NCI-H128 (cell line): ENCODE results near the gene KIF2A.

ENCODE experiments used
- DNase-seq: peaks from one replicate; lab custom pipeline; 2025; ENCODE audit not compliant: unreplicated experiment; lab: John Stamatoyannopoulos, UW

Gene KIF2A

DNA sequence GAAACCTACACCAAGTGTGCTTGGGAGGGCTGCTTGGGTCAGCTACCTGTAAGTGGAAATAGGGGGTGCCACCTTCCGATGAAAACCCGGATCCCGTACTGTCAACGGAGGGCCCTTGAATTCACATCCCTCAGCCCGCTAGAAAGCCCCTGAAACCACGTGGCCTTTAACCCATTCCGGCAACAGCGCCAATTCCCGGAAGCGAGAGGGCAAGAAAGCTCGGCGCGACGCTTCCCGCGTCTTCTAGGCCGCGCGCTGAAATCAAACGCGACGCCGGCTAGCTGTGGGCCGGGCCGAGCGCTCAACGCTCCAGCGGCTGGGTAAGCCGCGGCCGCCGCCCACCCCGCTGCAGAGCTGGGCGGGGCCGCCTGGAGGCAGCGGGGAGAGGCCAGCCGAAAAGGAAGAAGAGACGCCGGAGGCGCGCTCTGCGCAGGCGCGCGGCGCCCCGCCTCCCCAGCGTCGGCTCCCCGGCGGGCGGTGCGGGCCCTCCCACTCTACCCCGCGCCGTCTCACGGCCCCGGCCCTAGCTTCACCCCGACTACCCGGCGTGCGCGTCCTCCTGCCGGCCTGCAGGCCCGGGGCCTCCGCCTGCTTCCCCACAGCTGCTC lies at the start of gene KIF2A:
TSS of gene KIF2A (plus strand) at position 492 of the 608 bp plus-strand sequence. CDS start 267 bp downstream, outside the sequence.
- peak; percentile 75 for DNase-seq

DNA sequence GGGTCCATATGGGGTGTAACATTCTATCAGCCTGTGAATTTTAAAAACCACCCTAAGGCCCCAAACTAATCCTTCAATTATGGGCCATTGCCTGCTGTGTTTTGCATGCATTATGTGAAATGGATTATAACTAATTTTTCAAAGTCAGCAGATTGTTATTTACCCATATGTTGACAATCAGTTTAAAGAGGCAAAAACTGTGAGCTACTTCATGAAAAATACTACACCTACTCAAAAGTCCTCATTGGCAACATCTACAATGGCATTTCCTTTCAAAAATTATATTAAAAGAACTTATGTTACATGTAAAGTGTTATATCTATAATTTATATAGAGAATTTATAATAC lies 49.0 kb upstream of the KIF2A start:
- no peak for DNase-seq

DNA sequence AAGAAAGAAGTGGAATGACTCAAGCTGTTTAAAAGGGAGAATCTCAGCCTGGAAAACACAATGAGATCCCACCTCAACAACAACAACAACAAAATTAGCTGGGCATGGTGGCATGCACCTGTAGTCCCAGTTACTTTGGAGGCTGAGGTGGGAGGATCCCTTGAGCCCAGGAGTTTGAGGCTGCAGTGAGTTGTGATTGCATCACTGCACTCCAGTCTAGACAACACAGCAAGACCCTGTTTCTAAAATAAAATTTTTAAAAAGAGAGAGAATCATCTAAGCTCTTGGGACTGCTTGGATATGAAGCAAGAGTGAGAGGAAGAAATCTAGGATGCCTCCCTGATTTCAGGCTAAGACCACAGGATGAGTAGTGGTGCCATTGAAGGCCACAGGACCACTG lies 47.4 kb upstream of the KIF2A start:
- DNase-seq, result no peak

DNA sequence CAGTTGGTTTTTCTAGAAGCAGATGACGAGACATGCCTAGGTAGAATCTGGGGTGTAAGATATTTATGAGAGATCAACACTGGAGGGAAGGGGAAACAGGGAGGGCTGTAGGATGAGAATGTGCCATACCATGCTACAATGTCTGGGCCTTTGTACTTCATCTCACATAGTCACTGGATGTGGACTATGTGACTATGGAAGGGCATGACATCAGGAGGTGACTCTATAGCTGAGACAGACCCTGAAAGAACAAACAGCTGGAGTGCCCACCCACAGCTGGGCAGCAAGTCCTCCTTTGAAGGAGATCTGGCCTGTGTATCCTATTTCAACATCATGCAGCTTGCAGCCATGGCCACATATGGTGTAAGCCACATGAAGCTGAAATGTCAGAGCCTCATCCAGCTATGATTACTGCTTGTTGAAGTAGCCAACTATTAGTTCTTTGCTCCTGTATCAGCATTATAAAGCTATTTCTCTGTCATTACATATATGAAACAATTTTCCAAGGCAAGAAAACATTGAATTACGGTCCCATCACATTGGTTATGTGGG lies 46.2 kb upstream of the KIF2A start:
- no peak for DNase-seq

DNA sequence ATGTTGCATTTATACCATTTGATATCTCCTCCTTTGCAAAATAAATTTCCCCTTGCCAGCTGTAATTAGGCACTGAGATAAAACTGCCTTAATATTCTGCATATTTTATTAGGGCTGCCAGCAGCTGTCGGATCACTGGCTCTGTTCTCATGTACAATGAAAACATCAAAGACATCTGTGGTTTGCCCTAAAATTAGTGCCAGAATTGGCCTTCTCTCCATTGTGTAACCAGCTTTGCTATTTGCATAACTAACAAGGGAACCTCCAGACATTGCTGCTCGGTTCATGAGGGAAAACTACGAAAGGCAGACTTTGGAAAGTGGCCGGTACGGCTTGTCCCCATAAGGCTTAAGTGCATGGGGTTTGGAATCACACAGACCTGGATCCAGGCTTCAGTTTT lies 45.5 kb upstream of the KIF2A start:
- DNase-seq, result no peak

DNA sequence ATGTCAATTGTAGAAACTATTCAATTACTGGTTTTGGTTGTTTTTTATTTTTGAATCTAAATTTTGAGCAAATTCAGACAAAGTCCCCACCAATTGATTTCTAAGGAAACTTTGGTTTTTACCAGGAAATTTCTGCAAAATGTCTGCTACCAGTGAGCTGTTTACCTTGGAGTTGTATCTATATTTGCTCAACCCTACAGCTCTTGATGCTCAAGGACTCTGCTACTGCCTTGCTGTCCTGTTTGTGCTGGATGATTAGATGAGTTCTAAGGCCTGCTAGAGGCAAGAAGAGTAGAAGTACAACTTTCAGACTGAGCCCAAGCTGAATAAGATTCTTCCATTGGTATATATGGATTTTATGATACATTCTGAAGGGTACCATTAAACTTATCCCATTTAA lies 42.6 kb upstream of the KIF2A start:
- DNase-seq, result no peak

DNA sequence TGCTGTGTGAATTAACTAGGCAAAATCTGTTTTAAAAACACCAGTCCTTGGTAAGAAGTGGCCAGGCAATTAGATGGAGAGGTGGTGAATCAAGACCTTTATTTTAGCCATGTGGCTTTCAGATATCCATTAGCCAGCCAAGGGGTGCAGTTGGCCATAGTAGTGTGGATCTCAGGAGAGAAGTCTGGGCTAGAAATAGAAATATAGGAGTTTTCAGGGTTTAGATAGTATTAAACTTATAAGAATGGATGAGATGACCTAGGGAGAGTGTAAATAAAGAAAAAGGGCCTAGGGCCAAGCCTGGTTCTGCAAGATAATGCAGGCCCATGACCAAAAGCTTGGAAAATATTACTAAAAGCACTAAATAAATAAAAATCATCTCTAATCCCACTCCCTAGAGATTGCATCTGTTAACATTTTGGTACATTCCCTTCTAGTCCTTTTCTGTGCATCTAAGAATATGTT lies 40.3 kb upstream of the KIF2A start:
- DNase-seq, result no peak

DNA sequence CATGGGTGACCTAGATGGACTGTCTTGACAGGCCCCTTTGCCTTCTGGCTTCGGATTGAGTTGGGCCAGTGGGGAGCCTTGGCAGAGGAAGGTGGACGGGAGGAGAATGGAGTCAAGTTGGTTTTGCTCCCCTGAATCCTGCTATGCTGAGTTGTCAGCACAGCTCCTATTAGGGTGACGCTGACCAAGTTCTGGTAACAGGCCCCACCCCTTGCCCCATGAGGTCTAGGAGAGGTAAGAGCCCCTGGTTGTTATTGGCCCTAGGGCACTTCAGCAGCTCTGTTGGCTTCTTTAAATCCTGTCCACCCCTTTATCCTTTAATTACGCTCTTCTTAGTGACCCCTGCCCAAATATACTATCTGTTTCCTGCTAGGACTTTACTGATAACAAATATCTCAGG lies 39.4 kb upstream of the KIF2A start:
- no peak for DNase-seq

DNA sequence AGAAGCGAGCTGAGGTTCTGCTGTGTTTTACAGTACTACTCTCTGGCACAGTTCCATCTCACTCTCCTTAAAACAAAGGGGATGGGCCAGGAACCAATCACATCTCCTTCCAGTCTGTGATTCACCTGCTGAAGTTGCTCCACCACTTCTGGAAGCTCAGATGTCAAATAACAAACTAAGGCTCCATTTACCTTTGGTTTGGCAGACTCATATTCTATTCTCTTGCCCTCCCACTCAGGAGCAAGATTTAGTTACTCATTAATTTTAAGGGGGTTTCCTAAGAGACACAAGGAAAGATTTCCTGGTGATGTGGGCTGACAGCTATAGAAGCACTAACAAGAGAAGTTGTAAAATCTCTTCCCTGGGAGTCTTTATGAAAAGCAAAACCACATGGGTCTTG lies 37.8 kb upstream of the KIF2A start:
- DNase-seq, result peak; percentile 34

DNA sequence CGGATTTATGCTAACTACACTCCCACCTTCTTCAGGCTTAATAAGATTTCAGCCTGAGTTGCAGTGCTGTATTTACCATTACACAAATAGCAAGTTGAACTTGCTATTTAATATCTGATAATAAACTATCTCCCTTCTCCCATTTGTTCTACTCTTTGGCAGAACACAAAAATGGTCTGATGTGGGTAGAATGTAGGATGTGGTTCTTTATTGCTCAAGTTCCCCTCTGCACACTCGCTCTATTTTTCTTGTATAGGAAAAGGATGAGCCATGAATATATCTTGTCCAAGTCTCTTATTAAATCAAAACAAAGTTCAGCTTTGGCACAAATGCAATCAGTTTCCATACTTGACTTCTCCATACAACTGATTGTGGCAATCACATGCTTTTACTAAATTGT lies 37.2 kb upstream of the KIF2A start:
- DNase-seq, result no peak

DNA sequence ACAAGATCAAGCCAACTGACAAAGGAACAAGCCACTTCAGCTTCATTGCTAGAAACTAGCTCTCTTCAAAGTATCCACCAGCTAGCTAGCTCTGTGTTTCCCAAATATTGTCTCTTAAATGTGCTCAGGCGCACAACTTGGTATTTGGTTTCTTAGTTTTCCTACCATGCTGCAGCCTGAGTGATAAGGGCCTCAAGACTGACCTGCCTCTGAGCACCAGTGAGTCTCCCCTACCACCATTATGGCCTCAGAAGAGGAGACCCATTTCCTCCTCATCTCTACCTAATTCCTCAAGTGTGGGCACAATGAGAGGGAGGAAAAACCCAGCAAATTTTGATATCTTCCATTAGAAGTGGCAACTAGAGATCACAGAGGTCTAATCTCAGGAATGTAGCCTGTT lies 34.6 kb upstream of the KIF2A start:
- no peak for DNase-seq

DNA sequence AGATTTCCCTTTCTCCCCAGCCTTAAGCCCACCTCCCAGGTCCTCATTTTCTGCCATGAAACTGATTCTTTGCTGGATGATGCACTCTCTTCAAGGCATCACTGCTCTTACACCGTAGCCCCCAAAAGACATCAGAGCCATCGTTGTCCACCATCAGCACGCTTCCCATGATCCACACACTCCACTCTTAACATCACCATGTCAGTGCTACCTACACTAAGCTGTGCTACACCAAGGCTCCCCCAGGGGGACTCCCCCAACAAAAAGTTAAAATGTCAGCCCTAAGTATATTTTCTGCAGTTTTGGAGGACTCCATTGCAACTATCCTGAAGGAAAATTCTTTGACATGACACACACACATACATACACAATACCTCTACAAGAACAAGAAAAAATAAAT lies 34.1 kb upstream of the KIF2A start:
- DNase-seq, result no peak

DNA sequence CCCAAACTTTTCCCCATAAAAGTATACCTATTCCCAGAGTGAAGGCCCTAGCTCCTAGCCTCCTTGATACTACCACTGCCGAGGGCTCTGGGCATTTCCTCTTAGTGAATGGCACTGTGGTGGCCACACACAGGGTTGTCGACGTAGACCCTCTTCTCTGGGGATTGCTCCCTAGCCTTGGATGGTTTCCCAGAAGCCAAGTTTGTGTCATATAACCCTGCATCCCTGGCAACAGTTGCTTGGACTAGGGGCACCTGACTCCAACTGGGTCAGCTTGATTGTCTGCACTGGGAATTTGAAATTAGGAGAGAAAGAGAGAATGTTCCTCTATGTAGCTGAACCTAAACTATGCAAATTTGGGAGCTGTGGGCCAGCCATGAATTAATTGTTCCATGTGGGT lies 32.3 kb upstream of the KIF2A start:
- DNase-seq, result no peak

DNA sequence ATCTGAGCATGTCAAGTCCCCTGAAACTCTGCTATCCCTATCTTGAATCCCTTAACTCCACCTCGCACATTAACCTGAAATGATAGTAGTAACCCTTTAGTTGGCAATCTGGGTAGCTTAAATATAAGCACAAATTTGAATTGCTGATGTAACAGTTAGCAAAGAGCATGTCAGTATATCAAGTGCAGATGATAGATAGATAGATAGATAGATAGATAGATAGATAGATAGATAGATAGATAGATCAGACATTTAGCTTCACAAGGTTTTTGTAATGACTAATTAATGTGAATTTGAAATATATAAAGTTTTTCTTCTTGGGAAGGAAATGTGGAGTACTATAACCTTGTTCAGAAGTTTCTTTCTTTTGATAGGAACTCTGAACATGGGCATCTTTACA lies 30.4 kb upstream of the KIF2A start:
- no peak for DNase-seq

DNA sequence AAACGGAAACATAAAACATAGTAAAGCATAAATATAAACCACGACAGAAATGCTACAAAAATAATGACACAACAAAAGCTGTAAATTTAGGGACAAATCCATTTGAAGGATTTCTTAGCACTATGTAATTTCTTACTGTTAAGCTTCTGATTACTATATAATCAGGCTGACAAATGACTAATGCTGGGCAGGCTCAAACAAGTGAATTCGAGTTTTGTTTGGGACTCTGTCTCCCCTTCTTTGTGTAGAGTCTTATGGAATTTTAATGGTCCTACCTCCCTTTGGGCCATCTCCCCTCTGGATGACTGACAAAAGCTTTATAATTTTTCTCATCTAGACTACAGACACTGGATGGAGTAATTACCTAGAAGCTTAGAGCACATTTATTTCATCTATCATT lies 24.6 kb upstream of the KIF2A start:
- DNase-seq, result no peak

DNA sequence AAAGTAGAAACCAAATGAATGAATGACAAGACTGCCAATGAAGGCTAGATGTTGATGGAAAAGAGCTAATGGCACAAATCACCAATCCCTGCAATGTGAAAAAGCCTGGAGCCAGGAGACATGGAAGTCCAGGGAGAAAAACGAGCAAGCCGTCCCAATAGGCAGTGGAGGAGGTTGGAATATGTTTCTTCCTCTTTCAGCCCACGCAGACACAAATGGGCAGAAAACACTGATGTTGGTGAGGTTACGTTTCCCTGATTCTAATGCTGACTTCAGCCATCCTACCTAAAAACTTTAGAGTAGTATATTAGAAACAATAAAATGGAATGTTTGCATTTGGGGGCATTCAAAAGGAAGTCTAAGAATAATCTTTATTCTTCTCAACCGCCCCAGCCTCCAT lies 23.9 kb upstream of the KIF2A start:
- DNase-seq, result no peak

DNA sequence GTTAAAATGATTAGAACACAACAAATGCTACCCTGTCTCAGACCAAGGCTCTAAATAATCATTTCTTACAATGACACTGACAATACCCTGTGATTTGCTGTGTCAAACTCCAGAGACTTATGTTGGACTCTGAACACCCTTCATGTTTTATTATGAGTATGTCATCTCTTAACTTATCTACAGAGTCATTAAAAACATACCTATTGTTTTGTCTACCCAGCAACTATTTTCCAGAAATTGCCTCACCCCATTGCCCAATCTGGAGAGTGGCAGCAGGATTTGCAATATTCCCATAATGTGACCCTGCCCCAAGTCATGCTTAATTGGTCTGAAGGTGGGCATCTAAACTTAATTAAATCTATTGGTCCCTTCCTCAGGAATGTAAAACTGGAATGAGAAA lies 23.0 kb upstream of the KIF2A start:
- DNase-seq, result no peak

DNA sequence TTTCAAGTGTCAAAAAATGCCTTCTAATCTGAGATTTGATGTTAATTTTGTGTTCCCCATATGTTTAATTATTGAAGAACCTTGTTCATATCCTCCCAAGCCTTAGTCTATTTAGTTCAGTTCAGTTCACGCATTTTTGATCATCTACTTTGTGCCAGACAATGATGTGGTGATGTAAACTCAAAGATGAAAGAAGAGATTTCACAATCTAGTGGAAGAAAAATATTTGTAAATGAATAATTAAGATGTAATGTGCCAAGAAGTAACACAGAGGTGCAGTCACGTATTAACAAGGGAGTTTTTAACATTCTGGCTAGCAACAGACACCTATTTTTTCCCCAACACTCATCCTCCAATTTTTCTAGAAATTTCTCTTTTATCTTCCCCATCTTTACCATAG lies 22.1 kb upstream of the KIF2A start:
- DNase-seq, result no peak

DNA sequence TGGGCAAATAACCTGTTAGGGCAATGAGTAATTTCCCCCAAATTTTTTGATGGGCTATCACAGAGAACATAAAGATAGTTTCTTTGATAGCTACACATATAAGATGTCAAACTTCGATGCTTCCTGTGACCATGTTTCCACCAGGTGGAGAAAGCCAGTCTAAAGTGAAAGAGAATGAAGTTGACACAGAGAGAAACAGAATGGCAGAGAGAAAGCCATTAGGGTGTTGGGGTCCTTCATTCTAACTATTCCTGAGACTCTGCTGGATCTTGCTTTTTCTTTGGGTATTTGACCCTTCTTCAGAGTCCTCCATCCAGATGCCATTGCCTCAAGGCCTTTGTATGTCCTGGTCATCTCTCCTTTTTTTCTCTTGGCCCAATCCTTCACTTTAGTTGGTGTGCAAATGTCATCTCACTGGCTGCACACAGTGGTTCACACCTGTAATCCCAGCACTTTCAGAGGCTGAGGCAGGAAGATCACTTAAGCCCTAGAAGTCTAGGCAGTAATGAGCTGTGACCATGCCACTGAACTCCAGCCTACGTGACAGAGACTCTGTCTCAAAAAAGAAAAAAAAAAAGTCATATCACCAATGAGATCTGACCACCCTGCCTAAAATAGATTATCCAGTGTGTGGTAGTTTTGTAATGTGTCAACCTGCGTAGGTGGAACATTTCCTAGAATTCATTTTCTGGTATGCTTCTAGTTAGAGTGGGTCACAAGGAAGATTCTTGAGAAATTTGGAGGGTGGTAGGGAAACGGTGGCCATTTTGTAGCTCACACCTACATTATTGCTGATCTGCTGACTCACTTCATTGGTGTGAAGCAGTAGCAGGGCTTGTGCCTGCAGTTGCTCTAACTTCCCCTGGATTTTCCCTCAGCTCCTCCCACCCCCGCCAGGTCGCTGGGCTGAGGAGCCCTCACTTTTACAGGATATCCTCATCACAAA lies 20.8 kb upstream of the KIF2A start:
- no peak for DNase-seq

DNA sequence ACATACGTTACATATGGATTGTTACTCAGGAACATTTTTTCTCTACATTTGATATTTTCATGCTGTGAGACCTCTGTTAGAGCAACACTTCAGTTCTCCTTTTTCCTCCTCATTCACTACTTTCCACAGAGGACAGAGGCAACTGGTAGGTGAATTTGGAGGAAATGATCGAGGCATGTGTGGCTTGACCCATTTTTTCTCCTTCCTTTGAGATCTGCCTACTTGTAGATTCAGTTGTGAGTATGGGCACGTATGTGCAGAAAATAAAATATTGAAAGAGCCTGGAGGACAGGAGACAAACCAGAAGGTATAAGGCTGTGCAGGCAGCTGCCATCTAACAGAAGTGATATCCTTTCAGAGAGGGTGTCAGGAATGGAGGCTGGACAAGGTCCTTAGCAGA lies 19.2 kb upstream of the KIF2A start:
- no peak for DNase-seq

DNA sequence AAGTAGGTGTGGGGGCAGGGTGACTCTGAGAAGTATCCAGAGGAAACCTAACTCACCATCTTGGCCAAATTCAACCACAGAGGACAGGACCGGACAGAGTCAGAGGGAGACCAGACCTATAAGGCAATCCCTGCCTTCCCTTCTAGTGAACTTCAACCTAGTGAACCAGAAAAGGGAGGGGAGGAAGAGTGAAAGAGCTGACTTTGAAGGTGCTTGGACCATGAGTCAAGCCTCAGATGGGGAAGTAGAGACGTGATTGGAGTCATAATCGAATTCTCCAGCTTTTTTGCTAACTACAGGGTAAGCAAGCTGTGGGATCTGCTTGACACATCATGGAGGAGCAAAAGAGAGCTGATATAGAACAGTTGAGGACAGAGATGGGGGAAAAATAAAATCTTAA lies 18.8 kb upstream of the KIF2A start:
- DNase-seq, result no peak

DNA sequence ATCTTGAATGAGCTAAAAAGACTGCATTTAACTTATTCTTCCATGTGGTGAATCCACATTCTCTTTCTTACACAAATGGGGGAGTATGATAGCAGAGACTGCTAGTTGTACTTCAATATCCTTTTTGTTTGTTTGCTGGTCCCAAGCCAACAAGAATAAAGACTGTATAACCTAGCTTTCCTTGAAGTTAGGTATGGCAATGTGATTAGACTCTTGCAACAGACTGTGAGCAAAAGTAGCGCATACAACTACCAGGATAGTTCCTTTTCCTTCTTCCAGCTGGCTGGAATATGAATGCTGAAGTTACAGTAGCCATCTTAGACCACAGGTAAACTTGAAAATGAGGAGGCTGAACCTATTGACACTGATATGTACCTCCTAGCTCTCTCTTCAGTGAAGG lies 17.9 kb upstream of the KIF2A start:
- DNase-seq, result no peak
